ENCODE data around the gene PSTPIP2.

The PSTPIP2 gene, protein sequence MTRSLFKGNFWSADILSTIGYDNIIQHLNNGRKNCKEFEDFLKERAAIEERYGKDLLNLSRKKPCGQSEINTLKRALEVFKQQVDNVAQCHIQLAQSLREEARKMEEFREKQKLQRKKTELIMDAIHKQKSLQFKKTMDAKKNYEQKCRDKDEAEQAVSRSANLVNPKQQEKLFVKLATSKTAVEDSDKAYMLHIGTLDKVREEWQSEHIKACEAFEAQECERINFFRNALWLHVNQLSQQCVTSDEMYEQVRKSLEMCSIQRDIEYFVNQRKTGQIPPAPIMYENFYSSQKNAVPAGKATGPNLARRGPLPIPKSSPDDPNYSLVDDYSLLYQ

DNA sequence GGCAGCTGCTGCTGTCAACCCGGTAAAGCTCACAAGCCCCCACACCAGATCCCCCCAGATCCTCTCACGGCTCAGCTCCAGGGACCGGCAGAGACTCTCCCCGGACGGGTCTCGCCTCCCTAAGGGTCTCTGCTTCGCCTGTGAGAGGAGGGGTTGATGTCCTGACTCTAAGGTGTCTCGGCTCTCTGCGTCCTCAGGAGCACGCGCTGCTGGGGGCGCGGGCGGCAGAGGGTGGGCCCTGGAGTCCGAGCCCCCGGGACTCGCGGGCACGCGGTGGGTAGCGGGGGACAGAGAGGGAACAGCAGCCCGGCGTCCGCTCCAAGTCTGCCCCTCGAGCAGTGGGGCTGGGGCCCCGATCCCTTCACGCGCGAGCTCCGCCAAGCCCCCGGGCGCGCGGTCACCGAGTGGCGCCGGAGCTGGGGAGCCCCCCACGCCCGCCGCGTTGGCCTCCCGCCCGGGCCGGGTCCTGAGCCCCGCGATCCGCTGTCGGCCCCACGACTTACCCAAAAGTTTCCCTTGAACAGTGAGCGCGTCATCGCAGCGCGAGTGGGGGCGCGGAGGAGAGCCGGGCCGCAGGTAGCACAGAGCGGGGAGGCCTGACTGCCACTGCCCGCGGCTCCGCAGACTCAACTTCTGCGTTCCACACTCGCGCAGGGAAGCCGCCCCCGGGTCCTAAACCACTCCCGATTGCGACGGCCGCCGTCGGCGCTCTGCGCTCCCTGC, at the start of gene PSTPIP2:
Gene PSTPIP2 (minus strand): TSS at position 608 of the 723 bp plus-strand sequence. CDS start 72 bp downstream, at position 536.
- in situ Hi-C loops (cut with HindIII; ENCODE audit: low pct_ligation_motif_present, low sequenced_read_pairs) = no loop called here
- TF ChIP-seq, protein P1, sequence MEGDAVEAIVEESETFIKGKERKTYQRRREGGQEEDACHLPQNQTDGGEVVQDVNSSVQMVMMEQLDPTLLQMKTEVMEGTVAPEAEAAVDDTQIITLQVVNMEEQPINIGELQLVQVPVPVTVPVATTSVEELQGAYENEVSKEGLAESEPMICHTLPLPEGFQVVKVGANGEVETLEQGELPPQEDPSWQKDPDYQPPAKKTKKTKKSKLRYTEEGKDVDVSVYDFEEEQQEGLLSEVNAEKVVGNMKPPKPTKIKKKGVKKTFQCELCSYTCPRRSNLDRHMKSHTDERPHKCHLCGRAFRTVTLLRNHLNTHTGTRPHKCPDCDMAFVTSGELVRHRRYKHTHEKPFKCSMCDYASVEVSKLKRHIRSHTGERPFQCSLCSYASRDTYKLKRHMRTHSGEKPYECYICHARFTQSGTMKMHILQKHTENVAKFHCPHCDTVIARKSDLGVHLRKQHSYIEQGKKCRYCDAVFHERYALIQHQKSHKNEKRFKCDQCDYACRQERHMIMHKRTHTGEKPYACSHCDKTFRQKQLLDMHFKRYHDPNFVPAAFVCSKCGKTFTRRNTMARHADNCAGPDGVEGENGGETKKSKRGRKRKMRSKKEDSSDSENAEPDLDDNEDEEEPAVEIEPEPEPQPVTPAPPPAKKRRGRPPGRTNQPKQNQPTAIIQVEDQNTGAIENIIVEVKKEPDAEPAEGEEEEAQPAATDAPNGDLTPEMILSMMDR (IDR thresholded peaks at IDR 0.05; ENCODE audit: low read depth, low read length, missing control alignments) = no peak
- H3K36me3 ChIP-seq (replicated peaks) = no peaks in the 10 kb centered on the region
- no peak within 1 kb of the TSS for H3K27ac ChIP-seq
- H3K27me3 ChIP-seq (replicated peaks) = no peaks in the 10 kb centered on the region
- peak; percentile 47 for DNase-seq
- H3K4me3 ChIP-seq (ENCODE audit: low read depth, low read length) = peak within 1 kb of the TSS; percentile 66

DNA sequence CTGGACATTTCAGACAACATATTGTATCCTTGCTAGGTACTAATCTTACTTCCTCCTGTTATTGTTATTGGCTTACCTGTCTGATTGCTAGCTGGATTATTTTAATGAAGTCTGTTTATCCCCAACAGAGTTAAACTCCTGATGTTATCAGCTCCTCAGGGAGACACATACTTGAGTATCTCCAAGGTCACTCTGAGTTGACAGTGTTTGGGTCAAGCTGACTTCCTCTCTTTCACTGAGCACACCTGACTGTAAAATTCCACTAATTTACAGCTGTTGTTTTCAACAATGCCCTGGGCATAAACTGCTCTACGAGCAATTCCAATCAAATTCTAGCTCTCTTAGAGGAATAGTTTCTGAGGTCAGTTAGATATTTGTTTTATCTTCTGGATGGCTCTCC, 41.7 kb upstream of the PSTPIP2 start:
- in situ Hi-C loops (cut with HindIII; ENCODE audit: low pct_ligation_motif_present, low sequenced_read_pairs) = no loop called here
- no peak for DNase-seq
- Histone ChIP-seq H3K27me3 (replicated peaks) (no peaks in the 10 kb centered on the region), H3K27ac (no peak overlapping the region), H3K36me3 (replicated peaks) (peaks cover 2% of the 10 kb centered on the region), H3K4me3 (ENCODE audit: low read depth, low read length) (no peak overlapping the region)
- TF ChIP-seq, protein P1 (IDR thresholded peaks at IDR 0.05; ENCODE audit: low read depth, low read length, missing control alignments) = no peak

DNA sequence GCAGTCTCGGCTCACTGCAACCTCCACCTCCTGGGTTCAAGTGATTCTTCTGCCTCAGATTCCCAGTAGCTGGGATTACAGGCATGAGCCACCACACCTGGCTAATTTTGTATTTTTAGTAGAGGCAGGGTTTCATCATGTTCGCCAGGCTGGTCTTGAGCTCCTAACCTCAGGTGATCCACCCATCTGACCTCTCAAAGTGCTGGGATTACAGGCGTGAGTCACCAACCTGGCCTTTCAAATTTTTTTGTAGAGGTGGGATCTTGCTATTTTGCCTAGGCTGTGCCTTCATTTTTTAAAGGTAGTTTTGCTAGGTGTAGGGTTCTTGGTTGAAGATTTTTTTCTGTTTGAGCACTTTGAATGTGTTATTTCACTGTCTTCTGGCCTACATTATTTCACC, 38.3 kb upstream of the PSTPIP2 start:
- H3K27ac ChIP-seq = no peak overlapping the region
- DNase-seq = no peak
- in situ Hi-C loops (cut with HindIII; ENCODE audit: low pct_ligation_motif_present, low sequenced_read_pairs) = no loop called here
- H3K27me3 ChIP-seq (replicated peaks) = no peaks in the 10 kb centered on the region
- TF ChIP-seq, protein P1 (IDR thresholded peaks at IDR 0.05; ENCODE audit: low read depth, low read length, missing control alignments) = no peak
- no peak overlapping the region for H3K4me3 ChIP-seq (ENCODE audit: low read depth, low read length)
- peaks cover 2% of the 10 kb centered on the region for H3K36me3 ChIP-seq (replicated peaks)

DNA sequence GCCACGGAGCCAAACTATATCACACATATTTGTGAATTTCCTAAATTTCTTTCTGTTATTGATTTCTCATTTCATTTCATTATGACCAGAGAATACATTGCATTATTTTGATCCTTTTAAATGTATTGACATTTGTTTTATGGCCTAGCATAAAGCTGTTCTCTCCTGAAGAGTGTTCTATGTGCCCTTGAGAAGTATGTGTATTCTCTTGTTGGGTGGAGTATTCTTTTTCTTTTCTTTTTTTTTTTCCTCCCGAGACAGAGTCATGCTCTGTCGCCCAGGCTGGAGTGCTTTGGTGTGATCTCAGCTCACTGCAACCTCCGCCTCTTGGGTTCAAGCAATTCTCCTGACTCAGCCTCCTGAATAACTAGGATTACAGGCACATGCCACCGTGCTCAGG, 37.3 kb upstream of the PSTPIP2 start:
- in situ Hi-C loops (cut with HindIII; ENCODE audit: low pct_ligation_motif_present, low sequenced_read_pairs) = no loop called here

DNA sequence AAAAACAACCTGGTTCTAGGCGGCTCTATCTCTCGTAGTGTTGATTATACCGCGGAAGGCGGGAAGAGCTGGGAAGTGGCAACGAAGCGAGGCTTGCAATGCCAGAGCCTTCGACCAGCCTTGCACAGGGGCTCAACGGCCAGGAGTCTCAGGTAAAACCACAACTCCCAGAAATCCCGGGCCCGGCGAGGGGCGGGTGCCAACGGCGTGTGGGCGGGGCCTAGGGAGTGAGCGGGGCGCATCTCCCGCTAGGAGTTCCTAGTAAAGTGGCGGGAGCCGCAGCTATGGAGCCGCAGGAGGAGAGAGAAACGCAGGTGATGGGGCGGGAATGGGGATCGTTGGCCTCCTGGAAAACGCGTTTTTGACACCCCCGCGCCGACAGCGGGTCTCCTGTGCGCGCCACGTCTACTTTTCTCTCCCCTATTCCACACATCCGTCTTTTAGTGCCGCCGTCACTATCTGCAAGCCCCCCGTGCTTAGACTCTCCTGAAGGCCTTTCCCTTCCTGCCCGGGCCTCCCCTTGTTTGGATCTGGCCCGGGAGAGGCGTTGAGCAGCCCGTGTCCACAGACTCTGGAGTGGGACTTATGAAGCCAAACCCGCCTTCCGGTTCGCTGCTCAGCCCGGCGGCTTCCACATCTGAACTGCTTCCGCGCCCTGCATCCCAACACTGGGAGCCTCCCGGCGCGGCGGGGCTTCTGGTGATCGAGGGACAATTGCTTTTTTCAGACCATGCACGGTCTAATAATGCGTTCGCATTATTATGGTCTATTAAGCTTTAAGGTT, 32.3 kb upstream of the PSTPIP2 start, which contains the start of gene HAUS1:
Gene HAUS1 (plus strand): TSS at position 258 of the 784 bp plus-strand sequence. CDS start 27 bp downstream, at position 285.
- in situ Hi-C loops (cut with HindIII; ENCODE audit: low pct_ligation_motif_present, low sequenced_read_pairs) = no loop called here

More for the DNA sequence above, 37.3 kb upstream of the PSTPIP2 start:
- H3K27ac ChIP-seq = no peak overlapping the region
- peaks cover 2% of the 10 kb centered on the region for H3K36me3 ChIP-seq (replicated peaks)
- H3K27me3 ChIP-seq (replicated peaks) = no peaks in the 10 kb centered on the region
- TF ChIP-seq, protein P1 (IDR thresholded peaks at IDR 0.05; ENCODE audit: low read depth, low read length, missing control alignments) = no peak
- H3K4me3 ChIP-seq (ENCODE audit: low read depth, low read length) = no peak overlapping the region
- DNase-seq = no peak

More for the DNA sequence above, 32.3 kb upstream of the PSTPIP2 start, which contains the start of gene HAUS1:
- Histone ChIP-seq H3K27ac (peak within 1 kb of the TSS; percentile 41), H3K36me3 (replicated peaks) (no peaks in the 10 kb centered on the region), H3K4me3 (ENCODE audit: low read depth, low read length) (peak within 1 kb of the TSS; percentile 69), H3K27me3 (replicated peaks) (no peaks in the 10 kb centered on the region)
- TF ChIP-seq, protein P1 (IDR thresholded peaks at IDR 0.05; ENCODE audit: low read depth, low read length, missing control alignments) = no peak
- peak; percentile 69 for DNase-seq

Measured in brain microvascular endothelial cell (primary cell).